DND-41 (cell line): ENCODE data around the gene BBS10.

Experiments
- CTCF ChIP-seq: IDR thresholded peaks from 2 replicates; pipeline ENCODE4 v1.5.1; 2012; ENCODE audit warnings: borderline replicate concordance, low read length, moderate library complexity, mild to moderate bottlenecking; ENCODE audit not compliant: poor library complexity, severe bottlenecking; ENCODE audit errors: extremely low read depth
- EZH2 ChIP-seq: IDR thresholded peaks from 3 replicates; pipeline ENCODE4 v1.6.1; 2012; ENCODE audit warnings: borderline replicate concordance, low read depth, mild to moderate bottlenecking, moderate library complexity, low read length, inconsistent platforms; ENCODE audit not compliant: severe bottlenecking

GRCh38 chr12:76307083-76307482, 41.1 kb downstream of the BBS10 start:
- TF ChIP-seq EZH2 (no peak), CTCF (no peak)
